ENCODE measurements around the gene DCST1. TPM values are rescaled to one million over a fixed set of nuclear protein-coding genes. Genes with fewer than 3 reads are reported as not detected.

Gene DCST1
- total and polyA plus RNA-seq, 4 donors, result not detected

DNA sequence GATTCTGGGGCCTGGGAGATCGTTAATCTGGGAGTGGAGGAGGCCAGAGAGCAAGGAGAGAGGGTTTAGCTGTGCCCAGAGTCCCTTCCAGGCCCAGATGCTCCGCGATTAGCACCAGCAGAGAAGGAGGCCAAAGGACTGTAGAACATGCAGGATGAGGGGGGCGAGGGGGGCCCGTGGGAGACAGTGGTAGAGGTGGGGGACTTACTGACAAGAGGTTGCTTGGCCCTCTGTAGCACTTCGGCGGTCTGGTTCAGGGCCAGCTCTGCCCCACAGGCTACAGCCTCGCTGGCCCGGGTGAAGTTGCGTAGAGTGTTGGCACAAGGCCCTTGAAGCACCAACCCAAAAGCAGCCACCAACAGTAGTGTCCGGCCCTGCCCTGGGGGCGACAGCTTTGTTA lies 738 bp upstream of the DCST1 start:
- H3K4me3 ChIP-seq (ENCODE audit: low read depth in 1 of 3, low read length in 3 of 3), result no peak overlapping the region
- no peak for DNase-seq (ENCODE audit: low spot score)
- no peaks in the 10 kb centered on the region for H3K27me3 ChIP-seq (ENCODE audit: control insufficient read depth in 4 of 4, insufficient read depth in 4 of 4, low read length in 3 of 4)
- H3K9ac ChIP-seq (ENCODE audit: low read depth in 1 of 2, low read length in 2 of 2), result no peak overlapping the region
- no peak for TF ChIP-seq FOXA2 (IDR thresholded peaks at IDR 0.05)
- TF ChIP-seq, protein P1, sequence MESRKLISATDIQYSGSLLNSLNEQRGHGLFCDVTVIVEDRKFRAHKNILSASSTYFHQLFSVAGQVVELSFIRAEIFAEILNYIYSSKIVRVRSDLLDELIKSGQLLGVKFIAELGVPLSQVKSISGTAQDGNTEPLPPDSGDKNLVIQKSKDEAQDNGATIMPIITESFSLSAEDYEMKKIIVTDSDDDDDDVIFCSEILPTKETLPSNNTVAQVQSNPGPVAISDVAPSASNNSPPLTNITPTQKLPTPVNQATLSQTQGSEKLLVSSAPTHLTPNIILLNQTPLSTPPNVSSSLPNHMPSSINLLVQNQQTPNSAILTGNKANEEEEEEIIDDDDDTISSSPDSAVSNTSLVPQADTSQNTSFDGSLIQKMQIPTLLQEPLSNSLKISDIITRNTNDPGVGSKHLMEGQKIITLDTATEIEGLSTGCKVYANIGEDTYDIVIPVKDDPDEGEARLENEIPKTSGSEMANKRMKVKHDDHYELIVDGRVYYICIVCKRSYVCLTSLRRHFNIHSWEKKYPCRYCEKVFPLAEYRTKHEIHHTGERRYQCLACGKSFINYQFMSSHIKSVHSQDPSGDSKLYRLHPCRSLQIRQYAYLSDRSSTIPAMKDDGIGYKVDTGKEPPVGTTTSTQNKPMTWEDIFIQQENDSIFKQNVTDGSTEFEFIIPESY (IDR thresholded peaks at IDR 0.05), result no peak
- TF ChIP-seq RXRA (IDR thresholded peaks at IDR 0.05), result no peak
- TF ChIP-seq FOXA1 (IDR thresholded peaks at IDR 0.05), result no peak
- TF ChIP-seq JUND (IDR thresholded peaks at IDR 0.05), result no peak
- TF ChIP-seq, protein P2, sequence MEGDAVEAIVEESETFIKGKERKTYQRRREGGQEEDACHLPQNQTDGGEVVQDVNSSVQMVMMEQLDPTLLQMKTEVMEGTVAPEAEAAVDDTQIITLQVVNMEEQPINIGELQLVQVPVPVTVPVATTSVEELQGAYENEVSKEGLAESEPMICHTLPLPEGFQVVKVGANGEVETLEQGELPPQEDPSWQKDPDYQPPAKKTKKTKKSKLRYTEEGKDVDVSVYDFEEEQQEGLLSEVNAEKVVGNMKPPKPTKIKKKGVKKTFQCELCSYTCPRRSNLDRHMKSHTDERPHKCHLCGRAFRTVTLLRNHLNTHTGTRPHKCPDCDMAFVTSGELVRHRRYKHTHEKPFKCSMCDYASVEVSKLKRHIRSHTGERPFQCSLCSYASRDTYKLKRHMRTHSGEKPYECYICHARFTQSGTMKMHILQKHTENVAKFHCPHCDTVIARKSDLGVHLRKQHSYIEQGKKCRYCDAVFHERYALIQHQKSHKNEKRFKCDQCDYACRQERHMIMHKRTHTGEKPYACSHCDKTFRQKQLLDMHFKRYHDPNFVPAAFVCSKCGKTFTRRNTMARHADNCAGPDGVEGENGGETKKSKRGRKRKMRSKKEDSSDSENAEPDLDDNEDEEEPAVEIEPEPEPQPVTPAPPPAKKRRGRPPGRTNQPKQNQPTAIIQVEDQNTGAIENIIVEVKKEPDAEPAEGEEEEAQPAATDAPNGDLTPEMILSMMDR (IDR thresholded peaks at IDR 0.05; ENCODE audit: low read depth, low read length, missing input control), result no peak
- TF ChIP-seq SP1 (IDR thresholded peaks at IDR 0.05), result no peak
- TF ChIP-seq GABPA (IDR thresholded peaks at IDR 0.05 in 1 of 2, conservative IDR thresholded peaks at IDR 0.05 in 1 of 2), result no peak
- TF ChIP-seq, protein P3, sequence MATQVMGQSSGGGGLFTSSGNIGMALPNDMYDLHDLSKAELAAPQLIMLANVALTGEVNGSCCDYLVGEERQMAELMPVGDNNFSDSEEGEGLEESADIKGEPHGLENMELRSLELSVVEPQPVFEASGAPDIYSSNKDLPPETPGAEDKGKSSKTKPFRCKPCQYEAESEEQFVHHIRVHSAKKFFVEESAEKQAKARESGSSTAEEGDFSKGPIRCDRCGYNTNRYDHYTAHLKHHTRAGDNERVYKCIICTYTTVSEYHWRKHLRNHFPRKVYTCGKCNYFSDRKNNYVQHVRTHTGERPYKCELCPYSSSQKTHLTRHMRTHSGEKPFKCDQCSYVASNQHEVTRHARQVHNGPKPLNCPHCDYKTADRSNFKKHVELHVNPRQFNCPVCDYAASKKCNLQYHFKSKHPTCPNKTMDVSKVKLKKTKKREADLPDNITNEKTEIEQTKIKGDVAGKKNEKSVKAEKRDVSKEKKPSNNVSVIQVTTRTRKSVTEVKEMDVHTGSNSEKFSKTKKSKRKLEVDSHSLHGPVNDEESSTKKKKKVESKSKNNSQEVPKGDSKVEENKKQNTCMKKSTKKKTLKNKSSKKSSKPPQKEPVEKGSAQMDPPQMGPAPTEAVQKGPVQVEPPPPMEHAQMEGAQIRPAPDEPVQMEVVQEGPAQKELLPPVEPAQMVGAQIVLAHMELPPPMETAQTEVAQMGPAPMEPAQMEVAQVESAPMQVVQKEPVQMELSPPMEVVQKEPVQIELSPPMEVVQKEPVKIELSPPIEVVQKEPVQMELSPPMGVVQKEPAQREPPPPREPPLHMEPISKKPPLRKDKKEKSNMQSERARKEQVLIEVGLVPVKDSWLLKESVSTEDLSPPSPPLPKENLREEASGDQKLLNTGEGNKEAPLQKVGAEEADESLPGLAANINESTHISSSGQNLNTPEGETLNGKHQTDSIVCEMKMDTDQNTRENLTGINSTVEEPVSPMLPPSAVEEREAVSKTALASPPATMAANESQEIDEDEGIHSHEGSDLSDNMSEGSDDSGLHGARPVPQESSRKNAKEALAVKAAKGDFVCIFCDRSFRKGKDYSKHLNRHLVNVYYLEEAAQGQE (IDR thresholded peaks at IDR 0.05), result no peak
- TF ChIP-seq RAD21 (IDR thresholded peaks at IDR 0.05), result no peak
- TF ChIP-seq YY1 (IDR thresholded peaks at IDR 0.05), result no peak
- no peak for TF ChIP-seq HNF4A (conservative IDR thresholded peaks at IDR 0.05)
- no peak for TF ChIP-seq TAF1 (conservative IDR thresholded peaks at IDR 0.05)
- TF ChIP-seq, protein P4, sequence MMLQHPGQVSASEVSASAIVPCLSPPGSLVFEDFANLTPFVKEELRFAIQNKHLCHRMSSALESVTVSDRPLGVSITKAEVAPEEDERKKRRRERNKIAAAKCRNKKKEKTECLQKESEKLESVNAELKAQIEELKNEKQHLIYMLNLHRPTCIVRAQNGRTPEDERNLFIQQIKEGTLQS (IDR thresholded peaks at IDR 0.05), result no peak
- no peak for TF ChIP-seq EGR1 (IDR thresholded peaks at IDR 0.05; ENCODE audit: low read depth in 2 of 2)
- TF ChIP-seq, protein P5, sequence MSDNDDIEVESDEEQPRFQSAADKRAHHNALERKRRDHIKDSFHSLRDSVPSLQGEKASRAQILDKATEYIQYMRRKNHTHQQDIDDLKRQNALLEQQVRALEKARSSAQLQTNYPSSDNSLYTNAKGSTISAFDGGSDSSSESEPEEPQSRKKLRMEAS (IDR thresholded peaks at IDR 0.05), result no peak
- TF ChIP-seq NR2F2 (IDR thresholded peaks at IDR 0.05), result no peak
- no peak for TF ChIP-seq HNF4G (IDR thresholded peaks at IDR 0.05)
- WGBS, result 95% methylated on average over 12 of the region's 12 CpGs
- H3K9me3 ChIP-seq (ENCODE audit: control insufficient read depth in 4 of 4, low read length in 3 of 4), result no peaks in the 10 kb centered on the region
- peaks cover 0 to under 1% (median 0%) of the 10 kb centered on the region in 4 donors for H3K4me1 ChIP-seq (ENCODE audit: control insufficient read depth in 4 of 4, insufficient read depth in 4 of 4, low read length in 3 of 4)
- no peak overlapping the region for H3K27ac ChIP-seq (ENCODE audit: low read depth in 1 of 2, low read length in 2 of 2)
- H3K36me3 ChIP-seq (ENCODE audit: control insufficient read depth in 4 of 4, insufficient read depth in 3 of 4, low read depth in 1 of 4, low read length in 3 of 4), result no peaks in the 10 kb centered on the region

Data from liver (tissue), 9 donors.